ENCODE data around the gene SMIM27.

DNA sequence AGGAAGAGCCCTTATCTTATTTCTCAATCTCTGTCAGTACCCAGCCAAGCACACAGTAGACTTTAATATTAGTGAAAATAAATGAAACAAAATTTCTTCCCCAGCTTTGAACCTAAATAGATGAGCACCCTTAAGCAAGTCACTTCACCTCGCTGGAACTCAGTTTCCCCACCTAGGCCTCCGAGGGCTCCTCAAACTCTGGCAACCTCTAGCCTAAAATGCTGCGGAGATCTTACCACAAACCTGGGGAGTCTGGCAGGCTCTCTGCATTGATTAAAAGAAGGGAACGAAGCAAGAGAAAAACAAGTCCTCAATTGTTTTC is 26.5 kb upstream of the SMIM27 start:
- TF ChIP-seq, protein P1, sequence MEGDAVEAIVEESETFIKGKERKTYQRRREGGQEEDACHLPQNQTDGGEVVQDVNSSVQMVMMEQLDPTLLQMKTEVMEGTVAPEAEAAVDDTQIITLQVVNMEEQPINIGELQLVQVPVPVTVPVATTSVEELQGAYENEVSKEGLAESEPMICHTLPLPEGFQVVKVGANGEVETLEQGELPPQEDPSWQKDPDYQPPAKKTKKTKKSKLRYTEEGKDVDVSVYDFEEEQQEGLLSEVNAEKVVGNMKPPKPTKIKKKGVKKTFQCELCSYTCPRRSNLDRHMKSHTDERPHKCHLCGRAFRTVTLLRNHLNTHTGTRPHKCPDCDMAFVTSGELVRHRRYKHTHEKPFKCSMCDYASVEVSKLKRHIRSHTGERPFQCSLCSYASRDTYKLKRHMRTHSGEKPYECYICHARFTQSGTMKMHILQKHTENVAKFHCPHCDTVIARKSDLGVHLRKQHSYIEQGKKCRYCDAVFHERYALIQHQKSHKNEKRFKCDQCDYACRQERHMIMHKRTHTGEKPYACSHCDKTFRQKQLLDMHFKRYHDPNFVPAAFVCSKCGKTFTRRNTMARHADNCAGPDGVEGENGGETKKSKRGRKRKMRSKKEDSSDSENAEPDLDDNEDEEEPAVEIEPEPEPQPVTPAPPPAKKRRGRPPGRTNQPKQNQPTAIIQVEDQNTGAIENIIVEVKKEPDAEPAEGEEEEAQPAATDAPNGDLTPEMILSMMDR (IDR thresholded peaks at IDR 0.05) = no peak
- no peak for TF ChIP-seq POLR2A (IDR thresholded peaks at IDR 0.05)
